SK-N-SH (cell line): ENCODE results near the gene RTN4.

Experiments used
- JUND ChIP-seq: IDR thresholded peaks from 2 replicates; pipeline ENCODE4 v1.4.0; 2012
- MXI1 ChIP-seq: IDR thresholded peaks from 2 replicates; pipeline ENCODE4 v1.6.1; 2012; ENCODE audit warnings: mild to moderate bottlenecking, low read depth, low read length, improper control_type of control experiment
- TF ChIP-seq, protein P1 (sequence below): fragments of 200-600 bp; sonication (generic); IDR thresholded peaks from 2 replicates; pipeline ENCODE4 v1.6.1; 2017; ENCODE audit warnings: antibody characterized with exemption, mild to moderate bottlenecking, moderate library complexity

- TF ChIP-seq, protein P1, sequence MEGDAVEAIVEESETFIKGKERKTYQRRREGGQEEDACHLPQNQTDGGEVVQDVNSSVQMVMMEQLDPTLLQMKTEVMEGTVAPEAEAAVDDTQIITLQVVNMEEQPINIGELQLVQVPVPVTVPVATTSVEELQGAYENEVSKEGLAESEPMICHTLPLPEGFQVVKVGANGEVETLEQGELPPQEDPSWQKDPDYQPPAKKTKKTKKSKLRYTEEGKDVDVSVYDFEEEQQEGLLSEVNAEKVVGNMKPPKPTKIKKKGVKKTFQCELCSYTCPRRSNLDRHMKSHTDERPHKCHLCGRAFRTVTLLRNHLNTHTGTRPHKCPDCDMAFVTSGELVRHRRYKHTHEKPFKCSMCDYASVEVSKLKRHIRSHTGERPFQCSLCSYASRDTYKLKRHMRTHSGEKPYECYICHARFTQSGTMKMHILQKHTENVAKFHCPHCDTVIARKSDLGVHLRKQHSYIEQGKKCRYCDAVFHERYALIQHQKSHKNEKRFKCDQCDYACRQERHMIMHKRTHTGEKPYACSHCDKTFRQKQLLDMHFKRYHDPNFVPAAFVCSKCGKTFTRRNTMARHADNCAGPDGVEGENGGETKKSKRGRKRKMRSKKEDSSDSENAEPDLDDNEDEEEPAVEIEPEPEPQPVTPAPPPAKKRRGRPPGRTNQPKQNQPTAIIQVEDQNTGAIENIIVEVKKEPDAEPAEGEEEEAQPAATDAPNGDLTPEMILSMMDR, result no peak
- TF ChIP-seq JUND (no peak), MXI1 (no peak)
Observed at GRCh38 chr2:54965425-54965824, 84.8 kb downstream of the RTN4 start.
